Smooth muscle cell (in vitro differentiated cells): ENCODE data around the gene ZNF593. TPM values are rescaled to one million over a fixed set of nuclear protein-coding genes. Genes with fewer than 3 reads are reported as not detected.

Source experiments
- DNase-seq: peaks from one replicate; lab custom pipeline; 2025; ENCODE audit not compliant: unreplicated experiment; lab: John Stamatoyannopoulos, UW
- H2AFZ ChIP-seq: fragments of 200-600 bp; sonication (generic); 2 replicates; pipeline ENCODE4 v1.6.0; 2016; ENCODE audit warnings: antibody characterized with exemption, low read depth, mild to moderate bottlenecking
- H3F3A ChIP-seq: fragments of 200-600 bp; sonication (generic); 2 replicates; pipeline ENCODE4 v1.6.0; 2017; ENCODE audit warnings: antibody characterized with exemption, low read depth
- H3K27ac ChIP-seq: fragments of 200-600 bp; sonication (generic); 2 replicates; pipeline ENCODE4 v1.5.1; 2016; ENCODE audit warnings: low read depth, mild to moderate bottlenecking
- H3K27me3 ChIP-seq: fragments of 200-600 bp; sonication (generic); 2 replicates; pipeline ENCODE4 v1.6.1; 2016; ENCODE audit warnings: low read depth, mild to moderate bottlenecking
- H3K36me3 ChIP-seq: fragments of 200-600 bp; sonication (generic); 2 replicates; pipeline ENCODE4 v1.5.1; 2016; ENCODE audit warnings: low read depth
- H3K4me1 ChIP-seq: fragments of 200-600 bp; sonication (generic); 2 replicates; pipeline ENCODE4 v1.5.1; 2016; ENCODE audit warnings: low read depth
- H3K4me2 ChIP-seq: fragments of 200-600 bp; sonication (generic); 2 replicates; pipeline ENCODE4 v1.6.0; 2016; ENCODE audit warnings: mild to moderate bottlenecking
- H3K4me3 ChIP-seq: fragments of 200-600 bp; sonication (generic); 2 replicates; pipeline ENCODE4 v1.5.1; 2016; ENCODE audit warnings: mild to moderate bottlenecking
- H3K79me2 ChIP-seq: fragments of 200-600 bp; sonication (generic); 2 replicates; pipeline ENCODE4 v1.6.0; 2016; ENCODE audit warnings: low read depth, mild to moderate bottlenecking
- H3K9ac ChIP-seq: fragments of 200-600 bp; sonication (generic); 2 replicates; pipeline ENCODE4 v1.6.0; 2016; ENCODE audit warnings: low read depth
- H3K9me3 ChIP-seq: fragments of 200-600 bp; sonication (generic); replicated peaks from 2 replicates; pipeline ENCODE4 v1.5.1; 2016; ENCODE audit warnings: low read depth
- H4K20me1 ChIP-seq: fragments of 200-600 bp; sonication (generic); 2 replicates; pipeline ENCODE4 v1.6.0; 2016; ENCODE audit warnings: low read depth
- CTCF ChIP-seq: fragments of 200-600 bp; sonication (generic); IDR thresholded peaks from 2 replicates; pipeline ENCODE4 v1.5.1; 2017; ENCODE audit warnings: borderline replicate concordance, mild to moderate bottlenecking, antibody characterized with exemption; ENCODE audit not compliant: insufficient read depth, poor library complexity, severe bottlenecking
- WGBS: methylation state at CpG from one replicate; pipeline ENCODE4 v1.1.7; 2016; ENCODE audit warnings: low lambda C conversion rate; 5-methylcytosine and 5-hydroxymethylcytosine counted together
- polyA plus RNA-seq: library from polyadenylated mRNA; unstranded; fragments of >200 nt; fragmentation: Nextera tagmentation; extraction: Ambion mirVana; gene quantifications from 2 replicates; pipeline ENCODE4 v1.2.1, GENCODE V29; 2016
- total RNA-seq: library from RNA; depleted of rRNA; stranded (reverse); fragments of >200 nt; gene quantifications from 2 replicates; pipeline ENCODE4 v1.2.3, GENCODE V29; 2014

The ZNF593 gene
- total and polyA plus RNA-seq, 2 experiments from 2014 or later: 38.4 to 52.4 TPM

- H3K36me3 ChIP-seq: no peaks in the 10 kb centered on the region
- no peak for DNase-seq
- WGBS: 94% methylated on average over 3 of the region's 3 CpGs
Observed at GRCh38 chr1:26197301-26197700, 27.6 kb downstream of the ZNF593 start.

GRCh38 chr1:26197813-26198212 lies 28.1 kb downstream of the ZNF593 start:
- Histone ChIP-seq H3F3A (no peaks in the 10 kb centered on the region), H3K79me2 (no peaks in the 10 kb centered on the region), H2AFZ (no peak overlapping the region), H3K27ac (no peak overlapping the region), H3K4me2 (no peak overlapping the region), H3K27me3 (no peaks in the 10 kb centered on the region), H3K36me3 (no peaks in the 10 kb centered on the region), H3K9ac (no peak overlapping the region), H3K4me1 (no peaks in the 10 kb centered on the region), H3K4me3 (no peak overlapping the region), H4K20me1 (no peaks in the 10 kb centered on the region), H3K9me3 (no peaks in the 10 kb centered on the region)
- no peak for TF ChIP-seq CTCF
- WGBS: 83% methylated on average over 8 of the region's 11 CpGs
- DNase-seq: no peak

More at GRCh38 chr1:26197301-26197700, 27.6 kb downstream of the ZNF593 start:
- H3K79me2 ChIP-seq: no peaks in the 10 kb centered on the region
- H3K9ac ChIP-seq: no peak overlapping the region
- no peaks in the 10 kb centered on the region for H3F3A ChIP-seq
- H2AFZ ChIP-seq: no peak overlapping the region
- no peak overlapping the region for H3K4me2 ChIP-seq
- H4K20me1 ChIP-seq: no peaks in the 10 kb centered on the region
- H3K4me3 ChIP-seq: no peak overlapping the region
- H3K9me3 ChIP-seq: no peaks in the 10 kb centered on the region
- TF ChIP-seq CTCF: no peak
- no peaks in the 10 kb centered on the region for H3K4me1 ChIP-seq
- H3K27ac ChIP-seq: no peak overlapping the region
- no peaks in the 10 kb centered on the region for H3K27me3 ChIP-seq

GRCh38 chr1:26200413-26200812 lies 30.7 kb downstream of the ZNF593 start:
- TF ChIP-seq CTCF: no peak
- no peaks in the 10 kb centered on the region for H4K20me1 ChIP-seq
- no peaks in the 10 kb centered on the region for H3F3A ChIP-seq
- H3K79me2 ChIP-seq: no peaks in the 10 kb centered on the region
- H3K4me2 ChIP-seq: no peak overlapping the region
- no peak overlapping the region for H2AFZ ChIP-seq
- no peaks in the 10 kb centered on the region for H3K4me1 ChIP-seq
- no peaks in the 10 kb centered on the region for H3K36me3 ChIP-seq
- no peak overlapping the region for H3K9ac ChIP-seq
- H3K27me3 ChIP-seq: no peaks in the 10 kb centered on the region
- DNase-seq: no peak
- H3K9me3 ChIP-seq: no peaks in the 10 kb centered on the region
- H3K27ac ChIP-seq: no peak overlapping the region
- 88% methylated on average over 5 of the region's 5 CpGs for WGBS
- H3K4me3 ChIP-seq: no peak overlapping the region

- H3K9ac ChIP-seq: no peak overlapping the region
- H3K36me3 ChIP-seq: no peaks in the 10 kb centered on the region
- DNase-seq: no peak
- no peak overlapping the region for H3K27ac ChIP-seq
- TF ChIP-seq CTCF: no peak
- no peaks in the 10 kb centered on the region for H3K4me1 ChIP-seq
- H3K79me2 ChIP-seq: no peaks in the 10 kb centered on the region
- 79% methylated on average over 9 of the region's 9 CpGs for WGBS
- H3K4me2 ChIP-seq: no peak overlapping the region
- H4K20me1 ChIP-seq: no peaks in the 10 kb centered on the region
- H3F3A ChIP-seq: no peaks in the 10 kb centered on the region
- H3K4me3 ChIP-seq: no peak overlapping the region
- H2AFZ ChIP-seq: no peak overlapping the region
- no peaks in the 10 kb centered on the region for H3K27me3 ChIP-seq
- H3K9me3 ChIP-seq: no peaks in the 10 kb centered on the region
Observed at GRCh38 chr1:26203642-26204318, 34.1 kb downstream of the ZNF593 start.
